Subcutaneous abdominal adipose tissue (tissue), 5 donors: ENCODE results near the gene TRAM2.

Experiments
- H3K27ac ChIP-seq: one replicate; pipeline ENCODE4 v1.7.0; 2013; ENCODE audit warnings: low read depth, mild to moderate bottlenecking, inconsistent platforms, low read length, moderate library complexity
- H3K27me3 ChIP-seq, 5 donors: one replicate each; pipeline ENCODE4 v1.7.0; 2013; ENCODE audit warnings: low read length in 5 of 5, inconsistent platforms in 1 of 5; ENCODE audit not compliant: control insufficient read depth in 5 of 5, insufficient read depth in 4 of 5
- H3K36me3 ChIP-seq, 5 donors: one replicate each; pipeline ENCODE4 v1.7.0; 2013; ENCODE audit warnings: low read length in 5 of 5; ENCODE audit not compliant: control insufficient read depth in 5 of 5, insufficient read depth in 5 of 5
- H3K4me1 ChIP-seq, 5 donors: one replicate each; pipeline ENCODE4 v1.7.0; 2013; ENCODE audit warnings: low read length in 5 of 5, mild to moderate bottlenecking in 3 of 5, moderate library complexity in 1 of 5; ENCODE audit not compliant: control insufficient read depth in 5 of 5, insufficient read depth in 5 of 5
- H3K4me3 ChIP-seq, 5 donors: one replicate each; pipeline ENCODE4 v1.7.0; 2013; ENCODE audit warnings: low read length in 5 of 5, low read depth in 1 of 5
- H3K9ac ChIP-seq, 5 donors: one replicate each; pipeline ENCODE4 v1.7.0; 2013; ENCODE audit warnings: low read length in 5 of 5, mild to moderate bottlenecking in 4 of 5, moderate library complexity in 3 of 5
- H3K9me3 ChIP-seq, 5 donors: one replicate each; pipeline ENCODE4 v1.7.0; 2013; ENCODE audit warnings: low read length in 5 of 5; ENCODE audit not compliant: control insufficient read depth in 5 of 5
- donor health status: healthy.
- donor health status: healthy.
- donor health status: healthy.
- donor health status: healthy.
- donor health status: healthy.

Gene TRAM2

GRCh38 chr6:52557389-52558265 lies 19.2 kb downstream of the TRAM2 start:
- Histone ChIP-seq H3K9ac (peak overlapping the region in 1 of 5 donors; percentile 20), H3K27ac (peak overlapping the region; percentile 10), H3K36me3 (no peaks in the 10 kb centered on the region), H3K9me3 (no peaks in the 10 kb centered on the region), H3K4me3 (peak overlapping the region in 2 of 5 donors; percentile 17 to 32), H3K4me1 (peaks cover 0 to 18% (median 17%) of the 10 kb centered on the region in 5 donors), H3K27me3 (no peaks in the 10 kb centered on the region)

- H3K27ac ChIP-seq, result no peak overlapping the region
- H3K4me3 ChIP-seq, result no peak overlapping the region
- H3K27me3 ChIP-seq, result no peaks in the 10 kb centered on the region
- H3K4me1 ChIP-seq, result peaks cover 2 to 38% (median 34%) of the 10 kb centered on the region in 5 donors
- H3K9me3 ChIP-seq, result no peaks in the 10 kb centered on the region
- H3K36me3 ChIP-seq, result no peaks in the 10 kb centered on the region
- H3K9ac ChIP-seq, result no peak overlapping the region
Measured at GRCh38 chr6:52555518-52556233, 21.2 kb downstream of the TRAM2 start.

GRCh38 chr6:52554684-52555280 lies 22.1 kb downstream of the TRAM2 start:
- H3K27ac ChIP-seq, result no peak overlapping the region

GRCh38 chr6:52553719-52554118 lies 23.1 kb downstream of the TRAM2 start:
- H3K9me3 ChIP-seq, result no peaks in the 10 kb centered on the region
- H3K4me3 ChIP-seq, result no peak overlapping the region
- H3K27ac ChIP-seq, result no peak overlapping the region
- no peaks in the 10 kb centered on the region for H3K36me3 ChIP-seq
- no peaks in the 10 kb centered on the region for H3K27me3 ChIP-seq
- peaks cover 2 to 49% (median 41%) of the 10 kb centered on the region in 5 donors for H3K4me1 ChIP-seq
- no peak overlapping the region for H3K9ac ChIP-seq

More at GRCh38 chr6:52554684-52555280, 22.1 kb downstream of the TRAM2 start:
- no peaks in the 10 kb centered on the region for H3K36me3 ChIP-seq
- peaks cover 2 to 42% (median 36%) of the 10 kb centered on the region in 5 donors for H3K4me1 ChIP-seq
- no peaks in the 10 kb centered on the region for H3K27me3 ChIP-seq
- no peaks in the 10 kb centered on the region for H3K9me3 ChIP-seq
- H3K9ac ChIP-seq, result no peak overlapping the region
- no peak overlapping the region for H3K4me3 ChIP-seq

GRCh38 chr6:52553158-52553557 lies 23.7 kb downstream of the TRAM2 start:
- Histone ChIP-seq H3K4me3 (no peak overlapping the region), H3K27ac (no peak overlapping the region), H3K36me3 (no peaks in the 10 kb centered on the region), H3K27me3 (no peaks in the 10 kb centered on the region), H3K4me1 (peaks cover 2 to 51% (median 41%) of the 10 kb centered on the region in 5 donors), H3K9ac (no peak overlapping the region), H3K9me3 (no peaks in the 10 kb centered on the region)

- Histone ChIP-seq H3K27me3 (no peaks in the 10 kb centered on the region), H3K36me3 (no peaks in the 10 kb centered on the region), H3K9ac (no peak overlapping the region), H3K9me3 (no peaks in the 10 kb centered on the region), H3K4me1 (peaks cover 5 to 51% (median 41%) of the 10 kb centered on the region in 5 donors), H3K4me3 (peak overlapping the region in 3 of 5 donors; percentile 16 to 28 (median 22)), H3K27ac (no peak overlapping the region)
Measured at GRCh38 chr6:52552278-52552643, 24.6 kb downstream of the TRAM2 start.

GRCh38 chr6:52551483-52552277 lies 25.2 kb downstream of the TRAM2 start:
- no peaks in the 10 kb centered on the region for H3K36me3 ChIP-seq
- H3K9ac ChIP-seq, result no peak overlapping the region
- no peaks in the 10 kb centered on the region for H3K27me3 ChIP-seq
- H3K4me1 ChIP-seq, result peaks cover 8 to 56% (median 44%) of the 10 kb centered on the region in 5 donors
- H3K27ac ChIP-seq, result peak overlapping the region; percentile 55
- H3K4me3 ChIP-seq, result peak overlapping the region in 3 of 5 donors; percentile 16 to 28 (median 22)
- H3K9me3 ChIP-seq, result no peaks in the 10 kb centered on the region

GRCh38 chr6:52550870-52551269 lies 26.0 kb downstream of the TRAM2 start:
- Histone ChIP-seq H3K27ac (no peak overlapping the region), H3K4me1 (peaks cover 8 to 60% (median 49%) of the 10 kb centered on the region in 5 donors), H3K36me3 (no peaks in the 10 kb centered on the region), H3K27me3 (no peaks in the 10 kb centered on the region), H3K9ac (no peak overlapping the region), H3K4me3 (no peak overlapping the region), H3K9me3 (no peaks in the 10 kb centered on the region)

GRCh38 chr6:52550014-52550575 lies 26.8 kb downstream of the TRAM2 start:
- Histone ChIP-seq H3K4me1 (peaks cover 8 to 68% (median 54%) of the 10 kb centered on the region in 5 donors), H3K4me3 (no peak overlapping the region), H3K9me3 (no peaks in the 10 kb centered on the region), H3K36me3 (no peaks in the 10 kb centered on the region), H3K27me3 (no peaks in the 10 kb centered on the region), H3K27ac (no peak overlapping the region), H3K9ac (no peak overlapping the region)
